GM18951 (cell line): ENCODE measurements around the gene PCDHGA9.
"Not testable (repeated sequence)": the region's sequence is repeated elsewhere in the genome, so short reads cannot be mapped to it uniquely, and the experiment has no call there.

Experiments
- POLR2A ChIP-seq: IDR thresholded peaks from 4 replicates; pipeline ENCODE4 v1.6.1; 2011; ENCODE audit warnings: mild to moderate bottlenecking; ENCODE audit not compliant: insufficient read length, insufficient read depth; ENCODE audit errors: extremely low read depth
- in situ Hi-C: fragments of 300-500 bp; cut with MboI; formaldehyde crosslinking; loops from one replicate; pipeline ENCODE4 v1.12.0; 2022; ENCODE audit warnings: low sequenced_read_pairs, mixed read lengths, inconsistent platforms; ENCODE audit not compliant: unreplicated experiment

The PCDHGA9 gene

GRCh38 chr5:141392429-141393198 lies 10.0 kb upstream of the PCDHGA9 start, which contains the start of gene PCDHGA8:
Gene PCDHGA8 (plus strand): TSS chr5:141392633. CDS start chr5:141392814, 181 bp downstream.
- no peak for TF ChIP-seq POLR2A
- in situ Hi-C loops = no loop called here

GRCh38 chr5:141393267-141393666 lies 9.3 kb upstream of the PCDHGA9 start:
- in situ Hi-C loops = no loop called here
- TF ChIP-seq POLR2A = no peak

GRCh38 chr5:141394401-141395187 lies 8.0 kb upstream of the PCDHGA9 start:
- in situ Hi-C loops = not testable (repeated sequence)

- in situ Hi-C loops = not testable (repeated sequence)
Observed at GRCh38 chr5:141397756-141398551, 4.6 kb upstream of the PCDHGA9 start, which contains the start of gene PCDHGB5. Gene PCDHGB5 (plus strand): TSS chr5:141397947. CDS start chr5:141398128, 181 bp downstream.

GRCh38 chr5:141398608-141399007 lies 4.0 kb upstream of the PCDHGA9 start:
- in situ Hi-C loops = no loop called here
- no peak for TF ChIP-seq POLR2A

GRCh38 chr5:141399555-141400258 lies 2.9 kb upstream of the PCDHGA9 start:
- in situ Hi-C loops = no loop called here
- no peak for TF ChIP-seq POLR2A

GRCh38 chr5:141403387-141403786 lies 809 bp downstream of the PCDHGA9 start:
- in situ Hi-C loops = no loop called here

GRCh38 chr5:141407790-141408505 lies 5.4 kb downstream of the PCDHGA9 start, which contains the start of gene PCDHGB6:
Gene PCDHGB6 (plus strand): TSS chr5:141408021. CDS start chr5:141408203, 182 bp downstream.
- in situ Hi-C loops = not testable (repeated sequence)

More at GRCh38 chr5:141403387-141403786, 809 bp downstream of the PCDHGA9 start:
- no peak for TF ChIP-seq POLR2A

- no peak for TF ChIP-seq POLR2A
- in situ Hi-C loops = no loop called here
Observed at GRCh38 chr5:141409598-141410306, 7.2 kb downstream of the PCDHGA9 start.

GRCh38 chr5:141411575-141411974 lies 9.0 kb downstream of the PCDHGA9 start:
- no peak for TF ChIP-seq POLR2A
- in situ Hi-C loops = no loop called here

- in situ Hi-C loops = no loop called here
- TF ChIP-seq POLR2A = no peak
Observed at GRCh38 chr5:141412854-141413539, 10.4 kb downstream of the PCDHGA9 start, which contains the start of gene PCDHGA10. Gene PCDHGA10 (plus strand): TSS chr5:141412987. CDS start chr5:141413176, 189 bp downstream.
